SK-N-MC (cell line): ENCODE data around the gene RNASE7.

Experiments
- DNase-seq: peaks from one replicate; pipeline ENCODE4 v3.0.0-alpha.2; 2011; ENCODE audit warnings: low read depth, low spot score
- H3K27ac ChIP-seq: fragments of 200-600 bp; sonication (generic); 2 replicates; pipeline ENCODE4 v1.5.1; 2016; ENCODE audit warnings: mixed run types
- H3K36me3 ChIP-seq: fragments of 200-600 bp; sonication (generic); 2 replicates; pipeline ENCODE4 v1.6.1; 2017; ENCODE audit warnings: antibody characterized with exemption, low read length, mixed read lengths; ENCODE audit not compliant: insufficient read depth
- H3K4me3 ChIP-seq: fragments of 200-600 bp; sonication (generic); 2 replicates; pipeline ENCODE4 v1.5.1; 2016
- H3K9ac ChIP-seq: fragments of 200-600 bp; sonication (generic); 2 replicates; pipeline ENCODE4 v1.8.0; 2017; ENCODE audit warnings: mixed run types, mixed read lengths; ENCODE audit not compliant: insufficient read length
- H3K9me3 ChIP-seq: fragments of 200-600 bp; sonication (generic); 2 replicates; pipeline ENCODE4 v1.6.1; 2017; ENCODE audit warnings: low read depth, mild to moderate bottlenecking, antibody characterized with exemption, low read length, moderate library complexity, mixed read lengths
- EZH2 ChIP-seq: fragments of 200-600 bp; sonication (generic); IDR thresholded peaks from one replicate; pipeline ENCODE4 v1.6.1; 2017; ENCODE audit warnings: antibody characterized with exemption
- FOXP2 ChIP-seq: optimal IDR thresholded peaks from 2 replicates; pipeline ENCODE3; 2011; ENCODE audit warnings: mild to moderate bottlenecking, moderate library complexity; ENCODE audit not compliant: insufficient read depth; ENCODE audit errors: extremely low read length, control extremely low read depth
- POLR2AphosphoS5 ChIP-seq: IDR thresholded peaks from 2 replicates; pipeline ENCODE4 v1.6.1; 2012; ENCODE audit warnings: mild to moderate bottlenecking, low read depth, low read length, borderline replicate concordance

RNASE7 gene

DNA sequence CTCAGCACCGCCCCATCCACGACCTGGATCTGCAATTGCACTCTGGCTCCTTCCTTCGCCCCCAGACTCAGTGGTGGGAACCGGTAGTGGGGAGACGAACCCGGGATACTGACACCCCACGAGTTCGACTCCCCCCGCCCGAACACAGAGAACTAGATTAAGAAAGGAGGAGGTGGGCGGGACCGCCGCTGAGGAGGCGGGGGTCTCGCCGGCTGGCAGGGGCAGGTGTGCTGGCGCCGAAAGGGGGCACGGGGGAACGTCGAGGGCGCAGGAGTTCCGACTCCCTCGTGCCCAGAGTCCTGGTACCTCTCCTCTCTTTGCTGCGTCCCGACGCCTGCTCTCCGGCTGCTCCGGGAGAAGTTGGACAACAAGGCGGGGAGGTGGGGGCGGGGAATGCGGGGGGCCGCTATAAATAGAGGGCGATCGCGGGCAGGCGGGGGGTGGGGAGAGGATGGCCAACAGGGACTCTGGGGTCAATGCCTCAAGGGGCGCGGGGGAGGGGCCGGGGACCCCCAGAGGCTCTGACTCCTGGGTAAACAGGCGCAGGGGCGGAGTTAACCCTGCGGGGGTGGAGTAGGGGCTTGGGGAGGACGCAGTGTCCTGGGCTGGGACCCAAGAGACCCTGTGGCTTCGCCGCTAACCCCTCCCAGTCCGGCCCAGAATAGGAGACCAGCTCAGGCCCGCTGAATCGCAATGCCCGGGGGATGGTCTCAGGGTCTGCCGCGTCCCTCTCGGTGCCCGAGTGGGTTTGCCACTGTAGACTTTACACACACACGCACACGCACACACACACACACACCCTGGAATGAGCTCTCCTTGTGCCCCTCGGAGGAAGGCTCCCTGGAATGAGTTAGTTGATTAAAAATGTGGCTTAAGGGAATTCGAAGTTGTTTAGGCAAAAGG is 16.5 kb upstream of the RNASE7 start:
- H3K27ac ChIP-seq = no peak overlapping the region
- TF ChIP-seq FOXP2 (no peak), EZH2 (no peak), POLR2AphosphoS5 (no peak)
- H3K9ac ChIP-seq = peak overlapping the region; percentile 70
- no peaks in the 10 kb centered on the region for H3K9me3 ChIP-seq
- no peaks in the 10 kb centered on the region; the same call in 1 of the 2 replicates for H3K36me3 ChIP-seq
- peak overlapping the region; percentile 87 for H3K4me3 ChIP-seq
- no peak for DNase-seq

DNA sequence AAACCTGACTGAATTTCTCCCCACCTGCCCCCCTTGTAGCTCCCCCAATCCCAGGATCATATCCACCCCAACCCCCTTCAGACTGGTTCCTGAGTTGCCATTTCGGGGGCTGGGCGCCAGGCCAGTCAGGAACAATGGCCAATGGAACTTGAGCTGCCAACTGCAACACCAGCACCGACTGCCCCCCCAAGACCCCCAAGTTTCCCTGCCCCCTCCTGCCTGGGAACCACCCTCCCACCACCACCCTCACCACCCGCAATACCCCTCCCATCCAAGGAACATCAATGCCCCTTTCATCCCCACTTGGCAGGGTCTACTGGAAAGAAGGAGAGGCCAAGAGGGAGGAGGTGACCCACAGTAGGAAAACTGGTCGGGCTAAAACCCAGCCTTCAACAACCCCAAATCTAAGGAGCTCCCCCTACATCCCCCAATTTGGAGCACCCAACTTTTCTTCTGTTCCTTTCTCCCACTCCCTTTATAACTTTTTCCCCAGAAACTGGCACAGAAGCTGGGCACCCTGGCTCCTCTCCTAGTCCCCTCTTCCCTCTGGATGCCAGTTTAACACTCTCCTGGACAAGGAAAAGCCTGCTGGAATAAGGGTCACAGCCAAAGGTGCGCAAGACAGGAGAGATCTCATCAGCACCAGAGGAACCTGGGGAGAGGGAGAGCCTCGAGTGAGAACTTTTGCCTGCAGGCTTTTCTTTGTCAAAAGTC is 15.7 kb upstream of the RNASE7 start:
- Histone ChIP-seq H3K4me3 (no peak overlapping the region), H3K36me3 (no peaks in the 10 kb centered on the region; the same call in 1 of the 2 replicates), H3K9ac (no peak overlapping the region), H3K9me3 (no peaks in the 10 kb centered on the region), H3K27ac (no peak overlapping the region)
- TF ChIP-seq EZH2 (no peak), POLR2AphosphoS5 (no peak), FOXP2 (no peak)
- DNase-seq = no peak

DNA sequence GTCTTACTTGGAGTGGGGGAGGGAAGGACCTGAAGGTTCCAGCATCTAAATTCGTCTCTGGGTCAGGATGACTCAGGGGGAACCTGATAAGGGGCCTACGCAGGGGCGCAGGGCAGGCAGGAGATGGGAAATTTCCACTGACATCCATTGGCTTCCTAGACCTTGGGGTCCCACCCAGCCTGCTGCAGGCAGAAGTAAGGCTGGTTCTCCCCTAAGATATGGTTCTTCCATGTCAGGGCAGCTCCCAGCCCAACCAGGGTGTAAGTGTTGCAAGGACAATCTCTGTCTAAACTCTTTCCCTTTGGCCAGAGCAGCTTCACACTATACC is 15.2 kb upstream of the RNASE7 start:
- Histone ChIP-seq H3K27ac (no peak overlapping the region), H3K36me3 (no peaks in the 10 kb centered on the region), H3K9me3 (no peaks in the 10 kb centered on the region), H3K4me3 (no peak overlapping the region), H3K9ac (no peak overlapping the region)
- DNase-seq = no peak
- TF ChIP-seq EZH2 (no peak), POLR2AphosphoS5 (no peak), FOXP2 (no peak)

DNA sequence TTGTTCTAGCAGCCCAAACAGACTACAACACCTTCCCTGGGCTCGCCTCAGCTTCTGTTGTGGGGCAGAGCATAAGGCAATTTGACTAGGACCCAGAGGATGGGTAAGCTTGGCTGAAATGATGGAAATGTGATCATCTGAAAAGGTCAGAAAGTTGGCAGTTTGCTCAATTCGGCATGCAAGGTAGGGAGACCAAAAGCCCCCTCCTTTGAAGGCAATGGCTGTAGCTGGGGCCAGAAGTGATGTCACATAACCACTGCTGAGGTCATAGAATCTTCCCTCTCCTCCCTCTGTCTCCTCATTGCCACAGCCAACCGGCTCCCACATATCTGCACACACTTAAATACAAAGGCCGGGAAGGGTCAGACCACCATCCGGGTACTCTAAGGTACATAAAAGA is 12.2 kb upstream of the RNASE7 start, which contains the start of gene TPPP2:
TSS of gene TPPP2 (plus strand) at position 301 of the 400 bp plus-strand sequence. CDS start 365 bp downstream, outside the sequence.
- no peak within 1 kb of the TSS for H3K9ac ChIP-seq
- H3K4me3 ChIP-seq = no peak within 1 kb of the TSS
- TF ChIP-seq POLR2AphosphoS5 (no peak), EZH2 (no peak), FOXP2 (no peak)
- H3K27ac ChIP-seq = no peak within 1 kb of the TSS
- no peaks in the 10 kb centered on the region for H3K36me3 ChIP-seq
- H3K9me3 ChIP-seq = no peaks in the 10 kb centered on the region
- no peak for DNase-seq

DNA sequence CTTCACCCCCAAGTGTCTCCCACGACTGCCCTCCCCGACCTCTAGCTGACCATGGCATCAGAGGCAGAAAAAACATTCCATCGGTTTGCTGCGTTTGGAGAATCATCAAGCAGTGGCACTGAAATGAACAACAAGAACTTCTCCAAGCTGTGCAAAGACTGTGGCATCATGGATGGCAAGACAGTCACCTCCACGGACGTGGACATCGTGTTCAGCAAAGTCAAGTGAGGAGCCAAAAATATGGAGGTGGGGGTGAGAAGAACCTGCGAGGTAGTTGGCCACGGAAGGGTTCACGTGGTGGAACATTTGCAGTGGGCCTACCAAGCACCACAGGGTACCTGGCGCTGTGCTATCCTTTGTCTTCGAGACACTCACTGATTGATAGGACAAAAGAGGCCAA is 11.6 kb upstream of the RNASE7 start:
- no peak for TF ChIP-seq POLR2AphosphoS5
- no peak for TF ChIP-seq FOXP2
- TF ChIP-seq EZH2 = no peak
- Histone ChIP-seq H3K27ac (no peak overlapping the region), H3K36me3 (no peaks in the 10 kb centered on the region), H3K9ac (no peak overlapping the region), H3K4me3 (no peak overlapping the region), H3K9me3 (no peaks in the 10 kb centered on the region)
- DNase-seq = no peak

DNA sequence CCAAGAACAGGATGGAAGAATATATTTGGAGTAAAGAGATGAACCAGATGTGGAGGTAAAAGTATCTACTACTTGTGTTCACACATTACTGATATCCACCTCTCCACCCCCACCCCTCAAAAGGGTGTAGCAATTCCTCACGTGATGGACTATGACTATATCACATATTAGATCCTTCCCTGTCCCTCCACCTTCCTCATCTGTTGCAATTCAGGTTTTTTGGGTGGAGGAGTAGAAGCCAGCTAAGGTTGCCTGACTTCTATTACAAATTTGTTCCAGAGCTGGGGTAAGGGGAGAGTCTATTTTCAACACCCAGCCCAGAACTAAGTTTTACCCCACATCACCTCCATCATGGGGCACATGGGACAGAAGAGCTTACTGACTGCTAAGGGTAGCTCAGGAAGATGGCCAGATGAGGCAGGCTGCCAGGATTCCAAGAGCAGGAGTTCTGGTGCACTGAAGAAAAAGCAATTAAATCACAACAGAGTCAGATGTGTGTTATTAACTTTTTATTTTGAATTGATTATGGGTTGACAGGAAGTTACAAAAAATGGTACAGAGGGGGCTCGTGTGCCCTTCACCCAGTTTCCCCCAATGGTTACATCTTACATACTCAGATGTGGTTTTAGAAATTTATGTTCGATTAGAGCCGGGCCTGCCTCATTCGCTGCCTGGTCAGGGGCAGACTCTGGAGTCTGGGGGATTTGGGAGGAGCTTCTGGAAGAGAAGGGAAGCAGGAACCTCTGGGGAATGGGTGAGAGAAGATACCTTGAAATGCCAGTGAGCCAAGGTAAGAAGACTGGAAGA is 9.6 kb upstream of the RNASE7 start:
- H3K36me3 ChIP-seq = no peaks in the 10 kb centered on the region
- no peak overlapping the region for H3K9ac ChIP-seq
- H3K4me3 ChIP-seq = no peak overlapping the region
- TF ChIP-seq EZH2 (no peak), POLR2AphosphoS5 (no peak), FOXP2 (no peak)
- DNase-seq = no peak
- H3K27ac ChIP-seq = no peak overlapping the region
- no peaks in the 10 kb centered on the region for H3K9me3 ChIP-seq

DNA sequence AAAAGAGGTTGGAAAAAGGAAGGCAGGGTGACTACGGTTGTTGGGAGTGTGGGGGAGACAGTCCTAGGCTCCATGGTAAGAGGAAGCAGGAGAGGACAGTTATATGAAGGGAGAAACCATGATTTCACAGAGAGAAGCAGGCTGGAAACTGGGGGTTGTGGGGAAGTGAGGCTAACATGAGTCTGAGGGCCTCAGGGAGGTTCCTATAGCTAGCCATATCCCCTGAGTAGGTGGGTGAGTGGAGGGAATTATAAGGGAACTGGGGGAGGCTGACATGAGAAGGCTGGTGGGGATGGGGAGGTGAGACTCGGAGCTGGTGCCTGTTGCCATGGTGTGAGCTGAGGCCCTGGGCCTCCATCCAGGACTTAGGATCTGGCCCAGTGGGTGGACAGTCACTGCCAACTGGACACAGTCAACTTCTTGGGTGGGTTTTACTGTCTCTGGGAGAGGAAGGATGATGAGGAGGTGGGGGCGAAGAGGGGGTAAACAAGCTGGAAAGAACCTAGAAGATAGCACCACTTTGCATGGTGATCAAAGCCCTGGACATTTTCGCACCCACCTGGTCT is 8.9 kb upstream of the RNASE7 start:
- H3K9me3 ChIP-seq = no peaks in the 10 kb centered on the region
- H3K9ac ChIP-seq = no peak overlapping the region
- DNase-seq = no peak
- TF ChIP-seq FOXP2 (no peak), EZH2 (no peak), POLR2AphosphoS5 (no peak)
- H3K4me3 ChIP-seq = no peak overlapping the region
- H3K27ac ChIP-seq = no peak overlapping the region
- H3K36me3 ChIP-seq = no peaks in the 10 kb centered on the region

DNA sequence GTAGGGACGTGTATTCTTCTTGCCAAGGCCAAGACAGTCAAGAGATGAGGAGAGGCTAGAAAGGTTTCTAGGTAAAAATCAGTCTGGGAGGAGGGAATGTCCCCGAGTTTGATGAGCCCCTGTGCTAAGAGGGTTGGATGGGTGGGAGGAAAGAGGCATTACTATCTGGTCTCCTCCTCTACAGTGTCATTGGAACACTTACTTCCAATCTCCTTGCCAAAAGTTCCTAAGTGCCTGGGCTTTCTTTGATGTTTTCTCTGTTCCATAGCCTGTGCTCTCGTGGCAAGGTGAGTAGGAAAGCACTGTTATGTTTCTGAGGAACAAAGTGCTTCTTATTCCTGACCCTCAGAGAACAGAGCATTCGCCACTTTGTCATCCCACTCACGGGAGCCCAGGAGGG is 7.5 kb upstream of the RNASE7 start, which contains the start of gene RNASE13:
TSS of gene RNASE13 (minus strand) at position 101 of the 400 bp plus-strand sequence. CDS start 519 bp downstream, outside the sequence.
- H3K36me3 ChIP-seq = no peaks in the 10 kb centered on the region
- H3K9ac ChIP-seq = no peak within 1 kb of the TSS
- H3K4me3 ChIP-seq = no peak within 1 kb of the TSS
- no peaks in the 10 kb centered on the region for H3K9me3 ChIP-seq
- no peak for DNase-seq
- no peak within 1 kb of the TSS for H3K27ac ChIP-seq
- no peak for TF ChIP-seq EZH2
- no peak for TF ChIP-seq POLR2AphosphoS5
- no peak for TF ChIP-seq FOXP2
